Fibroblast of villous mesenchyme (primary cell): ENCODE results near the gene HSBP1. TPM values are rescaled to one million over a fixed set of nuclear protein-coding genes. Genes with fewer than 3 reads are reported as not detected.
A peak's percentile ranks its signal among the peaks of the same experiment; 100 is the strongest.

Source experiments
- DNase-seq: peaks from one replicate; pipeline ENCODE4 v3.0.0-alpha.2; 2010; ENCODE audit warnings: low read depth
- H3K4me3 ChIP-seq: 2 replicates; pipeline ENCODE4 v1.5.1; 2011; ENCODE audit warnings: low read depth, mild to moderate bottlenecking, low read length
- total RNA-seq: library from RNA; depleted of rRNA; stranded (reverse); fragments of >200 nt; gene quantifications from 2 replicates; pipeline ENCODE4 v1.2.3, GENCODE V29; 2012
- TF ChIP-seq, protein P1 (sequence below): IDR thresholded peaks from 2 replicates; pipeline ENCODE4 v1.5.1; 2012; ENCODE audit warnings: low read depth, mild to moderate bottlenecking, low read length; ENCODE audit not compliant: insufficient read depth

The HSBP1 gene
- total RNA-seq, 1 donor, result 30.2 TPM

DNA sequence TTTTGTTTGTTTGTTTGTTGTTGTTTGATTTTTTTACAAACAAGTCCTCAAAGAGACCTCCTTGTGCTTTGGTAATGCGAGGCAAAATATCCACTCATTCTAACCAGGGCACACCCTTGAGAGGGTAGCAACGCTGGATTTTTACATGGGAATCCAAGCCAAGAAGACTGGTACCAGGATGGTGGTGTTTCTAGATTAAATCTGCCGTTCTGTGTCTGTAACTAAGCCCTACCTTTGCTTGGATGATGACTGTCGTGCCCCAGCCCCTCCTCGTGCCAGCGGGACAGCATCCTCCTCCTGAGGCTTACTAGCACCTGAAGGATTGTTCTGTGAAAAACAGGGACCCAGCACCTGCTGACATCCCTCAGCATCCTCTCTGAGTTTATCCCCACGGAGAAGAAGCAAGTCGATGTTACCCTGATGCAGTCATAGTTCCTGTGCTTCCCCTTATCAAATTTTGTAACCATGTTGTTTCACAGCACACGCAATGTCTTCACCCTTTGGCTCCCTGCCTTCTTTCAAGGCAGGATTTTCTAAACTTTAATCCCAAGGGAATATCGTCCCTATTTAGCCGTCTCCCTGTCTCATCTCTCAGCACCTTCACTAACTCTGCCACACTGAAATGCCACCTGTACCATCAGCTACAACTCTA lies 5.1 kb upstream of the HSBP1 start:
- H3K4me3 ChIP-seq, result peak overlapping the region; percentile 29
- no peak for DNase-seq
- TF ChIP-seq, protein P1, sequence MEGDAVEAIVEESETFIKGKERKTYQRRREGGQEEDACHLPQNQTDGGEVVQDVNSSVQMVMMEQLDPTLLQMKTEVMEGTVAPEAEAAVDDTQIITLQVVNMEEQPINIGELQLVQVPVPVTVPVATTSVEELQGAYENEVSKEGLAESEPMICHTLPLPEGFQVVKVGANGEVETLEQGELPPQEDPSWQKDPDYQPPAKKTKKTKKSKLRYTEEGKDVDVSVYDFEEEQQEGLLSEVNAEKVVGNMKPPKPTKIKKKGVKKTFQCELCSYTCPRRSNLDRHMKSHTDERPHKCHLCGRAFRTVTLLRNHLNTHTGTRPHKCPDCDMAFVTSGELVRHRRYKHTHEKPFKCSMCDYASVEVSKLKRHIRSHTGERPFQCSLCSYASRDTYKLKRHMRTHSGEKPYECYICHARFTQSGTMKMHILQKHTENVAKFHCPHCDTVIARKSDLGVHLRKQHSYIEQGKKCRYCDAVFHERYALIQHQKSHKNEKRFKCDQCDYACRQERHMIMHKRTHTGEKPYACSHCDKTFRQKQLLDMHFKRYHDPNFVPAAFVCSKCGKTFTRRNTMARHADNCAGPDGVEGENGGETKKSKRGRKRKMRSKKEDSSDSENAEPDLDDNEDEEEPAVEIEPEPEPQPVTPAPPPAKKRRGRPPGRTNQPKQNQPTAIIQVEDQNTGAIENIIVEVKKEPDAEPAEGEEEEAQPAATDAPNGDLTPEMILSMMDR, result no peak

DNA sequence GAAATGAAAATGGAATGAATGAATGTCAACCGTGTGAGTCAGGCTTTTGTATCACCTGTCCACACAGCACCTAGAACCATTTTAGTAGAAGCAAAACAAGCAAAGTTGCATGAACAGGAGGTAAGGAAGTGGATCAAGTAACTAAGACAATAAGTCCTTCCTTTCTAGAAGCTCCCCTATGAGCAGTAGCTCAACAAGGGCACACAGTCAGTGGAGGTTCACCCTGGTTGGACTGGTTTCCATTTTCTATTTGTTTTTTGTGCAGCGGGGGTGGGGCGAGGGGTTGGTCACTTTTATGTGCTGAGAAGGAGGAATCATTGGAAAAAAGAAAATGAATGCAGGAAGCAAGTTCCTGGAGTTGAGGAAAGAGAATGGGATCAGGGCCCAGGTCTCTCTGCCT lies 4.0 kb upstream of the HSBP1 start:
- H3K4me3 ChIP-seq, result no peak overlapping the region
- TF ChIP-seq, protein P1, result no peak
- no peak for DNase-seq

DNA sequence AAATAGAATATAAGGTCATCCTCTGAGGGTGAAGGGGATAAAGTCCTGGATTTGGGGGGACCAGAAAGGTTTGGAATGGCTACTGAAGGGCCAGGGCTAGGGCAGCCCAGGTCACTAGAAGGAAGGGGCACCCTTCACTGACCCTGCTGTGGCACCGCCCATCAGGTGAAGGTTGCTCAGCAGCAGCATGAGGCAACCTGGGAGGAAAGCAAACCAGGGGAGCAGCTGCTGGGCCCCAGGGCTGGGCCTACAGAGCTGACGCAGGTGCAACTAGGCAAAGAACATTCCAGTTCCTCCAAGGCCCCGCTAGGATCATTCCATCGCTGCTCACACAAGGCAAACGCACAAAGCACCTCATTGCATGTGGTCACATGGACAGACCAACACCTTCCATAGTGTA lies 3.4 kb upstream of the HSBP1 start:
- TF ChIP-seq, protein P1, result no peak
- no peak overlapping the region for H3K4me3 ChIP-seq
- DNase-seq, result no peak

DNA sequence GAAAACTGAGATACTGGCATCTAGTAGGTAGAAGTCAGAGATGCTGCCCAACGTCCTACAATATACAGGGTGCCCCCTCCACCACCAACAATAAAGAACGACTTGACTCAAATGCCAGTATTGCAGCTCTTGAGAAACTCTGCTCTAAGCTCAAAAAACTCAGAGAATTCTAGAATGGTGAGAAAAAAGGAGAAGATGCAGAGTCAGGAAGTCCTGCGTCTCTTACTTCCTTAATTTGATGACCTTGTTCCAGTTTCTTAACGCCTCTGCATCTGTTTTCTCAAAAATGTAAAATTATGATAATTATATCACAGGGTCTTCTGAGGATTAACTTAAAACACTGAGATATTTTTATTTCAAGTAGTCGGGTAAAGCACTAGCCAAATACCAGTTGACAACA lies 1.7 kb upstream of the HSBP1 start:
- TF ChIP-seq, protein P1, result no peak
- DNase-seq, result no peak
- H3K4me3 ChIP-seq, result no peak overlapping the region

GRCh38 chr16:83806731-83807130 lies 1.0 kb upstream of the HSBP1 start:
- no peak overlapping the region for H3K4me3 ChIP-seq
- DNase-seq, result no peak
- TF ChIP-seq, protein P1, result no peak

DNA sequence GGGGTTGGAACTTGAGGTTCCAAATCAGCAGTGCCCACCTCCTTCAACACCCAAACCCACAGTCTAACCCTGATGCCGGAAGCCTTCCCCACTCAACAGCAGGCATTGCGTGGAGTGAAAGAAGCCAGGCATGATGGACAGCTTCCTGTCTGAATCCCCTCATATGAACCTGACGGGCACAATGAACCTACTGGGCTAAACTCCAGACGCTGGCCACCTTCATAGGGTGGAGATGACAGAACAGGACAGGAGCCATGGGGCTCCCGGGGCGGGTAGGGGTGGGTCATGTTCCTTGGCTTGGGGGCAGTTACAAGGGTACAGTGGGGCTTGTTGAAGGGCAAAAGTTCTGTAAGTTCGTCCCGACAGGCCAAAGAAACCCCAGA lies 460 bp upstream of the HSBP1 start:
- H3K4me3 ChIP-seq, result peak overlapping the region; percentile 33
- TF ChIP-seq, protein P1, result no peak
- DNase-seq, result no peak

GRCh38 chr16:83808573-83809014 lies 816 bp downstream of the HSBP1 start:
- DNase-seq, result no peak
- TF ChIP-seq, protein P1, result no peak
- H3K4me3 ChIP-seq, result peak overlapping the region; percentile 91
